GM23338 (cell line): Measurements from ENCODE around the gene BICC1. TPM values are rescaled to one million over a fixed set of nuclear protein-coding genes. Genes with fewer than 3 reads are reported as not detected.

Experiments used
- ATAC-seq: fragments of 200-7000 bp; cut with Tn5 transposase; 3 replicates; pipeline ENCODE4 v1.9.1; 2020
- DNase-seq: peaks from one replicate; pipeline ENCODE4 v3.0.0-alpha.2; 2015; ENCODE audit warnings: low spot score
- H2AFZ ChIP-seq: fragments of 200-600 bp; sonication (generic); 2 replicates; pipeline ENCODE4 v1.8.0; 2016; ENCODE audit warnings: antibody characterized with exemption, mild to moderate bottlenecking, moderate library complexity
- H3F3A ChIP-seq: fragments of 200-600 bp; sonication (generic); replicated peaks from 2 replicates; pipeline ENCODE4 v1.8.0; 2017; ENCODE audit warnings: antibody characterized with exemption, mixed run types, low read depth
- H3K27ac ChIP-seq: fragments of 200-600 bp; sonication (generic); 2 replicates; pipeline ENCODE4 v1.6.1; 2016; ENCODE audit warnings: low read depth
- H3K27me3 ChIP-seq: fragments of 200-600 bp; sonication (generic); 2 replicates; pipeline ENCODE4 v1.8.0; 2016; ENCODE audit warnings: mild to moderate bottlenecking, mixed run types, moderate library complexity; ENCODE audit not compliant: insufficient read depth
- H3K36me3 ChIP-seq: fragments of 200-600 bp; sonication (generic); 2 replicates; pipeline ENCODE4 v1.8.0; 2016; ENCODE audit warnings: mild to moderate bottlenecking; ENCODE audit not compliant: insufficient read depth
- H3K4me1 ChIP-seq: fragments of 200-600 bp; sonication (generic); 2 replicates; pipeline ENCODE4 v1.8.0; 2016; ENCODE audit warnings: mild to moderate bottlenecking, moderate library complexity; ENCODE audit not compliant: insufficient read depth
- H3K4me2 ChIP-seq: fragments of 200-600 bp; sonication (generic); 2 replicates; pipeline ENCODE4 v1.7.1; 2017; ENCODE audit warnings: mixed run types
- H3K4me3 ChIP-seq: fragments of 200-600 bp; sonication (generic); 2 replicates; pipeline ENCODE4 v1.6.1; 2016; ENCODE audit warnings: mixed run types
- H3K79me2 ChIP-seq: fragments of 200-600 bp; sonication (generic); replicated peaks from 2 replicates; pipeline ENCODE4 v1.8.0; 2017; ENCODE audit warnings: mild to moderate bottlenecking; ENCODE audit not compliant: insufficient read depth
- H3K9me2 ChIP-seq: fragments of 200-600 bp; sonication (generic); 2 replicates; pipeline ENCODE4 v1.8.0; 2017; ENCODE audit not compliant: insufficient read depth
- H4K20me1 ChIP-seq: fragments of 200-600 bp; sonication (generic); replicated peaks from 2 replicates; pipeline ENCODE4 v1.8.0; 2017; ENCODE audit warnings: mild to moderate bottlenecking; ENCODE audit not compliant: insufficient read depth
- H3K27ac Mint-ChIP-seq: 2 replicates; pipeline ENCODE4 v1.8.0; 2020; ENCODE audit warnings: inconsistent platforms, mild to moderate bottlenecking, moderate library complexity, mixed read lengths
- H3K27me3 Mint-ChIP-seq: 3 replicates; pipeline ENCODE4 v1.8.0; 2022; ENCODE audit warnings: low read depth, mild to moderate bottlenecking, moderate library complexity, mixed read lengths, inconsistent platforms; ENCODE audit not compliant: insufficient read depth, poor library complexity
- H3K36me3 Mint-ChIP-seq: 3 replicates; pipeline ENCODE4 v1.8.0; 2021; ENCODE audit warnings: low read depth, mild to moderate bottlenecking, inconsistent platforms, moderate library complexity, mixed read lengths
- H3K4me1 Mint-ChIP-seq: 3 replicates; pipeline ENCODE4 v1.8.0; 2020; ENCODE audit warnings: mild to moderate bottlenecking, inconsistent platforms, mixed read lengths
- H3K4me3 Mint-ChIP-seq: 3 replicates; pipeline ENCODE4 v1.8.0; 2021; ENCODE audit warnings: moderate library complexity, mild to moderate bottlenecking, inconsistent platforms, mixed read lengths
- H3K9me3 Mint-ChIP-seq: 3 replicates; pipeline ENCODE4 v1.8.0; 2020; ENCODE audit warnings: moderate library complexity, mild to moderate bottlenecking, inconsistent platforms, mixed read lengths
- CREB1 ChIP-seq: fragments of 250-450 bp; sonication (Bioruptor Pico); IDR thresholded peaks from 2 replicates; pipeline ENCODE4 v1.5.0; 2020; ENCODE audit warnings: low read depth, mild to moderate bottlenecking, moderate library complexity
- CTCF ChIP-seq, 2 experiments: fragments of 200-600 bp in 1 of 2; sonication (generic) in 1 of 2; conservative IDR thresholded peaks; 2 replicates each; pipeline versions ENCODE4 v1.5.1 to v1.6.1; 2016 to 2017; ENCODE audit warnings: antibody characterized with exemption in 2 of 2, low read depth in 2 of 2, mild to moderate bottlenecking in 2 of 2, moderate library complexity in 1 of 2
- ETS1 ChIP-seq: IDR thresholded peaks from 2 replicates; pipeline ENCODE4 v1.6.1; 2016; ENCODE audit warnings: antibody characterized with exemption
- EZH2 ChIP-seq: fragments of 200-600 bp; sonication (generic); IDR thresholded peaks from one replicate; pipeline ENCODE4 v1.8.0; 2017; ENCODE audit warnings: antibody characterized with exemption, mild to moderate bottlenecking, low read depth; ENCODE audit not compliant: unreplicated experiment
- EZH2phosphoT487 ChIP-seq: fragments of 200-600 bp; sonication (generic); IDR thresholded peaks from one replicate; pipeline ENCODE4 v1.8.1; 2018; ENCODE audit warnings: antibody characterized with exemption; ENCODE audit not compliant: unreplicated experiment
- JUNB ChIP-seq: IDR thresholded peaks from one replicate; pipeline ENCODE4 v1.6.1; 2016; ENCODE audit warnings: antibody characterized with exemption; ENCODE audit not compliant: unreplicated experiment
- NANOG ChIP-seq: IDR thresholded peaks from 2 replicates; pipeline ENCODE4 v1.6.1; 2016; ENCODE audit warnings: antibody characterized with exemption, borderline replicate concordance
- POLR2AphosphoS5 ChIP-seq: IDR thresholded peaks from 2 replicates; pipeline ENCODE4 v1.6.1; 2016; ENCODE audit warnings: antibody characterized with exemption, low read depth
- REST ChIP-seq: IDR thresholded peaks from one replicate; pipeline ENCODE4 v1.6.1; 2018; ENCODE audit warnings: antibody characterized with exemption; ENCODE audit not compliant: unreplicated experiment
- STAT1 ChIP-seq: IDR thresholded peaks from one replicate; pipeline ENCODE4 v1.6.1; 2016; ENCODE audit warnings: antibody characterized with exemption; ENCODE audit not compliant: unreplicated experiment
- ZNF114 ChIP-seq: fragments of 250-450 bp; sonication (Bioruptor Pico); IDR thresholded peaks from 2 replicates; pipeline ENCODE4 v1.5.0; 2020; ENCODE audit warnings: mild to moderate bottlenecking, moderate library complexity
- ZNF331 ChIP-seq: fragments of 250-450 bp; sonication (Bioruptor Pico); IDR thresholded peaks from 2 replicates; pipeline ENCODE4 v1.5.0; 2020; ENCODE audit warnings: low read depth, mild to moderate bottlenecking, moderate library complexity
- ZNF462 ChIP-seq: fragments of 250-450 bp; sonication (Bioruptor Pico); IDR thresholded peaks from 2 replicates; pipeline ENCODE4 v1.5.0; 2020; ENCODE audit warnings: mild to moderate bottlenecking, moderate library complexity
- polyA plus RNA-seq: library from polyadenylated mRNA; unstranded; fragments of >200 nt; fragmentation: Nextera tagmentation; extraction: Ambion mirVana; gene quantifications from 2 replicates; pipeline ENCODE4 v1.2.1, GENCODE V29; 2016
- total RNA-seq: library from RNA; depleted of rRNA; stranded (reverse); fragments of >200 nt; shearing (Covaris generic); gene quantifications from 2 replicates; pipeline ENCODE4 v1.2.3, GENCODE V29; 2014

The BICC1 gene
- total and polyA plus RNA-seq, 2 experiments from 2014 or later, result 1.3 to 2.2 TPM

GRCh38 chr10:58820861-58821751 lies 308.4 kb downstream of the BICC1 start:
- Mint-ChIP-seq H3K27ac (no peak overlapping the region), H3K4me1 (peaks cover 4% of the 10 kb centered on the region; the same call in 1 of the 3 replicates)
- no peak for ATAC-seq

More at GRCh38 chr10:58820861-58821751, 308.4 kb downstream of the BICC1 start:
- TF ChIP-seq EZH2phosphoT487 (no peak), ZNF331 (CRISPR knock-in tag) (no peak), ZNF462 (CRISPR knock-in tag) (no peak), NANOG (no peak), CTCF (conservative IDR thresholded peaks at IDR 0.05; ENCODE audit: low read depth in 2 of 2) (no peak), JUNB (no peak), STAT1 (no peak), ZNF114 (CRISPR knock-in tag) (no peak), CREB1 (CRISPR knock-in tag) (no peak), POLR2AphosphoS5 (no peak), ETS1 (no peak), REST (no peak), EZH2 (no peak)
- H3K79me2 ChIP-seq, result no peaks in the 10 kb centered on the region
- H3K9me2 ChIP-seq, result no peaks in the 10 kb centered on the region
- no peak overlapping the region for H3K4me2 ChIP-seq
- H3K4me3 ChIP-seq, result no peak overlapping the region
- H2AFZ ChIP-seq, result no peak overlapping the region
- H3K36me3 ChIP-seq, result no peaks in the 10 kb centered on the region
- H3F3A ChIP-seq, result no peaks in the 10 kb centered on the region
- no peak for DNase-seq
- Mint-ChIP-seq H3K27me3 (no peaks in the 10 kb centered on the region), H3K9me3 (no peaks in the 10 kb centered on the region), H3K4me3 (no peak overlapping the region), H3K36me3 (no peaks in the 10 kb centered on the region)
- no peaks in the 10 kb centered on the region for H4K20me1 ChIP-seq
- H3K4me1 ChIP-seq, result no peaks in the 10 kb centered on the region
- H3K27ac ChIP-seq, result no peak overlapping the region
- no peaks in the 10 kb centered on the region for H3K27me3 ChIP-seq
